ENCODE measurements around the gene CERS6.
"Not testable (repeated sequence)": the region's sequence is repeated elsewhere in the genome, so short reads cannot be mapped to it uniquely, and the experiment has no call there.

Gene CERS6

DNA sequence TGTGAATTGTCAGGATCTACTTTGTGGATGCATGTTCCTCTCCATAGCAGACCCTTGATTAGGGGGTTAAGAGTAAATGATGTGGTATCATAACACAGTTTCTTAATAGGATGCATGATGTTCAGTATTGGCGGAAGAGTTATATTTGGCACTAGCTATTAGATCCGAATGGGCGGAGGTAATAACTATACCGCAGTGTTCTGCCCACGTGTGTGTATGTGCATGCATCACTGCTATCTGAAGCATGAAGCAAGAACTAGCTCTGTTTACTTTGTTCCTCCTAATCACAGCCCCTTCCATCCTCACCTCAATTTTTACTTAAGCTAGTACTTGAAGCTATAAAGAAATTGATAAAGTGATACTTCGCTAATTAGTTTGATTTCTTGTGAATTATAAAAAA is 186.8 kb downstream of the CERS6 start:
- no peak for DNase-seq (ENCODE audit: low spot score)

- no peak for DNase-seq (ENCODE audit: low spot score)
These were observed 187.9 kb downstream of the CERS6 start for GRCh38 chr2:168643979-168644378.

- DNase-seq (ENCODE audit: low spot score), result no peak
These were observed 189.7 kb downstream of the CERS6 start for GRCh38 chr2:168645696-168646338.

DNA sequence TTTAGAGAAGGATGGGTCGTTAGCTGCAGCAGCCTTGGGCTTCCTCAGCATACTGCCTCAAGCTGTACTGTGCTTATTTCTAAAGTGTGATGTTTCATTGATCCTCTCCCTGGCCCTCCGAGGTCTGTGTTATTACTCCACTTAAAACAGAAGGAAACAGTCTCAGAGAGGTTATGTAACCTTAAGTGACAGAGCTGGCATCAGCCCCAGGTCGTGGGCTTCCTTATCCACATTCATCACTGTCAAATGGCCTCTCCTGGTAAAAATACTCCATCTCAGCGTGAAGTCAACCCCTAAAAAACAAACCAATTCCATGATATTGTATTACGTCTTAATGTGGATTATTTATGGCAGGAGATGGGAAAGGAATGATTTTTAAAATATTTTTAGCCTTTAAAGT is 193.0 kb downstream of the CERS6 start:
- no peak for DNase-seq (ENCODE audit: low spot score)

DNA sequence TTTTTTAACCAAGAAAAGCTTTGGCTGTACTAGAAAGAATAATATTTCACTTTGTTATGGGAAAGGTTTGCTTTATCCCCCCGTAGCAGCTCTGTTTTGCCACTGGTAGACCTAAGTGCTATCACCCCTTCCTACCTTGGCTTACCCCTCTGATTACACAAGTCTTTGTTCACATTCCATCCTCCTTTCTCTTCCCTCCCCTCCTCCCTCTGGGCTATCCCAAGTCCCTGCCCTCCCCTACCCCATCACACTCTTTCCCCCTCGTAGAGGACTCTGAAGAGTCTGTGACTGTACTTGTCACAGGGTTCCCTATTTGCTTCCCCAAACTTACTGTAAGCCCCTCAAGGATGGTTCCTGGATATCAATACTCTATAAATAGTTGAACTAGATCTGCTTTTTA is 193.5 kb downstream of the CERS6 start:
- DNase-seq (ENCODE audit: low spot score), result no peak

GRCh38 chr2:168650139-168650538 is 194.1 kb downstream of the CERS6 start:
- DNase-seq (ENCODE audit: low spot score), result no peak

DNA sequence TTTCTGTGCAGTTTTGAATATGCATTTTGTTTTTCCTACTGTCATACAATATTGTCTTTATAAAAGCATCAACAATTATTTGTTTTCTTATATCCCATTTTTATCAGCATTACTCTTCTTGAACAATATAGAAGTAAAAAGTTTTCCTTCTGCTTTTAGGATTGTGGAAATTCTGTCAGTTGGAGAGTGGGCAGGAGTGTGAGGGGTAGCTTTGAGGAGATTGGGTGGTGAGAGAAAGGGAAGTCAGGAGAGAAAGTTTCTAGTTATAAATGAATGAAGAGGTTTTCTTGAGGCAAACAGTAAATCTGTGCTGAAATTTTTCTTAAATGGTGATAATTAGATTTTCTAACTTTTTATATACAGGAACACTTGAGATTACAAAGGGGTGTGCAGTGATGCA is 194.7 kb downstream of the CERS6 start:
- DNase-seq (ENCODE audit: low spot score), result no peak

- DNase-seq (ENCODE audit: low spot score), result no peak
These were observed 197.2 kb downstream of the CERS6 start for GRCh38 chr2:168652997-168653921.

DNA sequence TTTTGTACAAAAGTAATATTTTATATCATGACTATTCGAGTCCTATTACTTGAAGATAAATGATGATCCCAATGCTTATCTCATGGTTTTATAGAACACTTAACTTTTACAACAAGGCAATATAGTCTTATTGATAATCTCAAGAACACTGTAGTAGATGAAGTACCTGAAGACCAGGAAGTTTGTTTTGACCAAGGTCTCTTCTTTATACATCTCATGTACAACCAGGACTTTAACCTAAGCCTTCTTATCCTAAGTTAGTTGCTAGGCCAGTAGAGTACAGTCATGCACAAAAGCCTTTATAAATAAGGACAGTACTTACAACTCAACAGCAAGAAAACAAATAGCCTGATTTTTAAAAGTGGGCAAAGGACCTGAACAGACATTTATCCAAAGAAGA is 198.6 kb downstream of the CERS6 start:
- DNase-seq (ENCODE audit: low spot score), result no peak

- no peak for DNase-seq (ENCODE audit: low spot score)
These were observed 199.1 kb downstream of the CERS6 start for GRCh38 chr2:168655207-168655606.

DNA sequence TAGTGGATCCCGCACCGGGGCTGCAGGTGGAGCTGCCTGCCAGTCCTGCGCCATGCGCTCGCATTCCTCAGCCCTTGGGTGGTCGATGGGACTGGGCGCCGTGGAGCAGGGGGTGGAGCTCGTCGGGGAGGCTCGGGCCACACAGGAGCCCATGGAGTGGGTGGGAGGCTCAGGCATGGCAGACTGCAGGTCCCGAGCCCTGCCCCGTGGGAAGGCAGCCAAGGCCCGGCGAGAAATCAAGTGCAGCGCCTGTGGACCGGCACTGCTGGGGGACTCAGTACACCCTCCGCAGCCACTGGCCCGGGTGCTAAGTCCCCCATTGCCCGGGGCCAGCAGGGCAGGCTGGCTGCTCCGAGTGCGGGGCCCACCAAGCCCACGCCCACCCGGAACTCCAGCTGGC is 201.3 kb downstream of the CERS6 start:
- not testable (repeated sequence) for DNase-seq (ENCODE audit: low spot score)

- no peak for DNase-seq (ENCODE audit: low spot score)
These were observed 202.6 kb downstream of the CERS6 start for GRCh38 chr2:168658706-168659105.

DNA sequence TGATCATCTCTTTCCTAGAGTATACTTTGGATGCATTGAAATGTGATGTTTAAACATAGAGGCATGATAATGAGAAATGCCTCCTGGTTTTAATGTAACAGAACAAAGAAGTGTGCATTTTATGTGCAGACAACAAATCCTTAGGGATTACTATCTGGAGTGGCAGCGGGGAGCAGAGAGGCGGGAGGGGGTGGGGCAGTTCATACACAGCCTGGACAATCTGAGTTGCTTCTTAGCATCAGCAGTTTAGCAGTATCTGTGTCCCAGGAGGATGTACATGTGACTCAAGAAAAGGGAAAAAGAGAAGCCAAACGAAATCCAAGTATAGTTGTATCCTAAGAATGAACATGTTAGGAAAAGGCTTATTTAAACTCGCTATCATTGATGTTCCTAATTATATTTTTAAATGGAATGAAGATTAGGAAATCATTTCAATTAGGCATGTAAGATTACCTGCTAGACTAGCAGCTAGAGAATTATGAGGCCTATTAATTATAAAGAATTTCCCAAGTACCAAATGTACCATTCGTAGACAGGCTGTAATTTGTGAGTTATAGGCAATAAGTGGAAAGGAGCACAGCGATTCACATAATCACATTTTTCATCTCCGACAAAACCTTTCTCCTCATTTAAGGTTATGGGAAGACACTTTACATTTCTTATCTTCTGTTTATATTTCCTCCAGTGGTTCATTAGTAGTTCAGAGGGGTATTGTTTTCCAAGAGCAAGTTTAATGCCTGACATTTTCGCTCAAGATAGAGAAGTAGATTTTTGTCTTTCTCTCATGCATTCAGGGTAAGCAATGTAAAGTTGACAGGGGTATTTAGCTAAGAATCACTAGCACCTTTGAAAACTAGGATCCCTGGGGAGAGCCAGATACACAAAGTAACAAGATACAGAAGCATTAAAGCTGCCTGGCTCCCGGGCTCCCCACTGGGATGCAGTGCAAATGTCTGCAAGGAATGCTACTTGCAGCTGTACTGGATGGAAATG is 205.1 kb downstream of the CERS6 start:
- no peak for DNase-seq (ENCODE audit: low spot score)

GRCh38 chr2:168661863-168662256 is 205.8 kb downstream of the CERS6 start:
- no peak for DNase-seq (ENCODE audit: low spot score)

DNA sequence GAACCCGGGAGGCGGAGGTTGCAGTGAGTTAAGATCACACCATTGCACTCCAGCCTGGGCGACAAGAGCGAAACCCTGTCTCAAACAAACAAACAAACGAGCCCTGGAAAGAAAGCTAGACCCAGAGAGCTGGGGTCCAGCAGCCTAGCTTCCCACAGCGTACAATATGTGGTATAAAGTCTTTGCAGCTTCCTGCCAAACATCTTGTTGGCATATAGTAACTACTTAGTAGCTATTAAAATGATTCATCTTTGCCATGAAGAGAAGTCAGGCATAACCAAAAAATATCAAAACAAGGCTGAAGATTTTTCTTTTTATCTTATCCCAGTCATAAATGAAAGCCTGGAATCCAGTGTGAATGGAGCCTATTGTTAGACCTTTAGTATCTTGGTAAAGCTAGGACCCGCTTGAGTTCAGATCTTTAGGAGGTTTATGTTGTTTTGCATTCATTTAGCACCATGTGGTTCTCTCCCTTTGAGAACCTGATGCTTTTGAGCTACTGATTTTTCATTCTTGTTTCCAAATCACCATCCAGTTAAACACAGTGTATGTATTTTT is 206.7 kb downstream of the CERS6 start:
- no peak for DNase-seq (ENCODE audit: low spot score)

- DNase-seq (ENCODE audit: low spot score), result no peak
These were observed 207.9 kb downstream of the CERS6 start for GRCh38 chr2:168663993-168664392.

DNA sequence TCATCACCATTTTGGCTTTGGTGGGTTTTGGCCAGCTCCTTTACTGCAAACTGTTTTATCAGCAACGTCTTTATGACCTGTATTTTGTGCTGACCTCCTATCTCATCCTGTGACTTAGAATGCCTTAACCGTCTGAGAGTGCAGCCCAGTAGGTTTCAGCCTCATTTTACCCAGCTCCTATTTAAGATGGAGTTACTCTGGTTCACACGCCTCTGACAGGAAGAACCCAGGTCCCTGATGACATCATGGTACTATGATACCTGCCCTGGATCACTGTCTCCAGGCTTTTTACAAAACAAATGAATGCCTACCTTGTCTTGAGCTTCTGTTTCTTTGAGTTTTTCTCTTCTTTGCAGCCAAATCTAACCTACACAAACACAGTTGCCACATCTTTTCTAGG is 208.6 kb downstream of the CERS6 start:
- DNase-seq (ENCODE audit: low spot score), result not testable (repeated sequence)

DNA sequence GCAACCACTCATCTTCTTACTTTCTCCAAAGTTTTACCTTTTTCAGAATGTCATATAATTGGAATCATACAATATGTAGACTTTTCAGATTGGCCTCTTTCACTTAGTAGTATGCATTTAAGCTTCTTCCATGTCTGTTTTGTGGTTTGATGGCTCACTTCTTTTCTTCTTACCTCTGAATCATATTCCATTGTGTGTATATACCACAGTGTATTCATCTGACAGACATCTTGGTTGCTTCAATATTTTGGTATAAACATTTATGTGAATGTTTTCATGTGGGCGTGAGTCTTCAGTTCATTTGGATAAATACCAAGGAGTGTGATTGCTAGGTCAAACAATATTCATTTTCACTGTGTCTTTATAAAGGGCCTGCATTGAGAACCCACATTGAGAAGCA is 210.3 kb downstream of the CERS6 start:
- no peak for DNase-seq (ENCODE audit: low spot score)

DNA sequence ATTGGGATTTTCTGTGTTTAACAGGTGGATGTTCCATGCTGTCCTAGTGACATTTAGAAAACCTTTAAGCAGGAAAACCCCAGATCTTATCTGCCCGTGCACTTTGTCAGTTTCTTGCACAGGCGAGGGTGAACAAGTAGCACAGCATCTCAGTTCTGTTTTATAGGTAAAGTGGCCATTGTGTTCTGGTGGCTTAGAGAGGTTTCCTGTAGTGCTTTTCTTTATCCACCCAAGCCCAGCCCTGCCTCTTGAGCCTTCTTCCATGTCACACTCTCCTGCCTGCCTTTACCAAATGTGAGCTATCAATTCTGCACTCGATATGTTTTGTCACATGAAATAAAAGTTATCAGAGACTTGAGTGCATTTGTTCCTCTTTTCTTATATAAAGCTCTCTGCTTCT is 211.1 kb downstream of the CERS6 start:
- no peak for DNase-seq (ENCODE audit: low spot score)

DNA sequence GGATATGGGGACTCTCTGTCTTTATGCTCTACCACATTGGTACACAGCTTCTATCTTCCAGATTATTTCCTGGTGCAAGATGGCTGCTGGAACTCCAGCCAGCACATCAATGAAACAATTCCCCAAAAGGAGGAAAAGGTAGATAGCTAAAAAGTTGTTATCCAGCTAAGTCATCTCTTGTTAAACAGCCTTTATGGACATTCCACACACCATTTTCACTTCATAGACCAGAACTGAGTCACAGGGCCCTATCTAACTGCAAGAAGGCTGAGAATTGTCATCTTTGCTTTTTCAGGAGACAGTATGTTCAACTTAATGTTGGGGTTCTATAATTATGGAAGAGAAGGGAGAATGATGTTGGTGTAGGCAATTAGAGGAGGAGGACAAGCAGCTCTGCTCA is 213.1 kb downstream of the CERS6 start:
- DNase-seq (ENCODE audit: low spot score), result no peak

DNA sequence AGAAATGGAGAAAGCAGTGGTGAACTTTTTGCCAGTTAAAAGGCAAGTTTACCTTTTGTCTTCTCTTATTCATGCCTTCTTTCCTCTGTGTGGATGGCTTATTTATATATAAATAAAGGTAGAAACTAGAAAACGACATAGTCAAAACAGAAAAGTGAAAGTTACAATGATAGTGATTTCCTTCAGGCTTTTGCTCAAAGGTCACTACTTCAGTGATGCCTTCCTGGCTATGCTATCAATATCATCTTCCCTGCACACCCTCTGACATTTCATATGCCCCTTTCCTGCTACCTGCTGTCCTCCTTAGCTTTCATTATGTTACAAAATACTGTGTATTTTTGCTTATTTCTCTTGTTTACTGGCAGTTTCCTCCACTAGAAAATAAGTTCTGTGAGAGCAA is 214.4 kb downstream of the CERS6 start:
- no peak for DNase-seq (ENCODE audit: low spot score)

GRCh38 chr2:168671932-168672331 is 215.9 kb downstream of the CERS6 start:
- no peak for DNase-seq (ENCODE audit: low spot score)
